SK-N-SH (cell line): ENCODE measurements around the gene LRRC8C. TPM values are rescaled to one million over a fixed set of nuclear protein-coding genes. Genes with fewer than 3 reads are reported as not detected.

Source experiments
- CTCF ChIA-PET: fragments of 300-600, 350-600 bp; formaldehyde crosslinking; extraction: SDS; loops from one replicate; lab custom pipeline; 2021; lab: Yijun Ruan, JAX
- POLR2A ChIA-PET: fragments of 350-600 bp; sonication (Branson Sonifier 250); formaldehyde crosslinking; extraction: SDS; loops from one replicate; lab custom pipeline; 2020; ENCODE audit warnings: antibody characterized with exemption, inconsistent platforms; lab: Yijun Ruan, JAX
- DNase-seq: peaks from one replicate; pipeline ENCODE4 v3.0.0; 2012
- H2AFZ ChIP-seq: fragments of 200-600 bp; sonication (generic); 2 replicates; pipeline ENCODE4 v1.8.1; 2016; ENCODE audit warnings: antibody characterized with exemption, mild to moderate bottlenecking, low read depth
- H3F3A ChIP-seq: fragments of 200-600 bp; sonication (generic); replicated peaks from 2 replicates; pipeline ENCODE3; 2016; ENCODE audit warnings: antibody characterized with exemption, mild to moderate bottlenecking; ENCODE audit not compliant: insufficient read depth
- H3K27ac ChIP-seq, 2 experiments: fragments of 200-500 bp in 1 of 2; fragments of 200-600 bp in 1 of 2; sonication (Bioruptor generic) in 1 of 2; sonication (generic), shearing (Covaris generic) in 1 of 2; 2 replicates each; pipeline versions ENCODE4 v1.5.1 to v1.6.1; 2014 to 2016; ENCODE audit warnings: low read depth in 2 of 2, inconsistent platforms in 1 of 2, low read length in 1 of 2, mild to moderate bottlenecking in 1 of 2, mixed read lengths in 1 of 2
- H3K27me3 ChIP-seq: fragments of 200-600 bp; sonication (generic), shearing (Covaris generic); 2 replicates; pipeline ENCODE4 v1.6.1; 2016; ENCODE audit warnings: mixed run types; ENCODE audit not compliant: insufficient read depth
- H3K36me3 ChIP-seq, 2 experiments: fragments of 200-500 bp in 1 of 2; fragments of 200-600 bp in 1 of 2; sonication (Bioruptor generic) in 1 of 2; sonication (generic) in 1 of 2; replicated peaks in 1 of 2; 2 replicates each; pipeline versions ENCODE3 to v1.5.1; 2014 to 2016; ENCODE audit warnings: low read length in 1 of 2, mild to moderate bottlenecking in 1 of 2; ENCODE audit not compliant: insufficient read depth in 2 of 2, control insufficient read depth in 1 of 2
- H3K4me1 ChIP-seq, 2 experiments: fragments of 200-500 bp in 1 of 2; fragments of 200-600 bp in 1 of 2; sonication (Bioruptor generic) in 1 of 2; sonication (generic), shearing (Covaris generic) in 1 of 2; 2 replicates each; pipeline versions ENCODE4 v1.5.1 to v1.6.1; 2014 to 2016; ENCODE audit warnings: low read depth in 1 of 2, low read length in 1 of 2, mixed run types in 1 of 2; ENCODE audit not compliant: insufficient read depth in 2 of 2, control insufficient read depth in 1 of 2
- H3K4me2 ChIP-seq: fragments of 200-600 bp; sonication (generic), shearing (Covaris generic); 2 replicates; pipeline ENCODE4 v1.6.1; 2017; ENCODE audit warnings: mixed run types
- H3K4me3 ChIP-seq, 2 experiments: fragments of 200-500 bp in 1 of 2; fragments of 200-600 bp in 1 of 2; sonication (Bioruptor generic) in 1 of 2; sonication (generic), shearing (Covaris generic) in 1 of 2; 2 replicates each; pipeline versions ENCODE4 v1.5.1 to v1.8.1; 2014 to 2016; ENCODE audit warnings: low read depth in 2 of 2, inconsistent platforms in 1 of 2, low read length in 1 of 2, mild to moderate bottlenecking in 1 of 2, mixed read lengths in 1 of 2, moderate library complexity in 1 of 2
- H3K79me2 ChIP-seq: fragments of 200-600 bp; sonication (generic); 2 replicates; pipeline ENCODE4 v1.8.1; 2017; ENCODE audit warnings: mild to moderate bottlenecking; ENCODE audit not compliant: insufficient read depth
- H3K9ac ChIP-seq: fragments of 200-600 bp; sonication (generic); 2 replicates; pipeline ENCODE4 v1.6.1; 2017; ENCODE audit warnings: mixed run types
- H3K9me2 ChIP-seq: fragments of 200-600 bp; sonication (generic); 2 replicates; pipeline ENCODE4 v1.6.1; 2017; ENCODE audit warnings: mixed run types
- H3K9me3 ChIP-seq: fragments of 200-600 bp; sonication (generic); 2 replicates; pipeline ENCODE4 v1.6.1; 2017; ENCODE audit warnings: mixed run types, mild to moderate bottlenecking, moderate library complexity
- H4K20me1 ChIP-seq: fragments of 200-600 bp; sonication (generic); 2 replicates; pipeline ENCODE4 v1.6.1; 2017; ENCODE audit warnings: mild to moderate bottlenecking, mixed run types; ENCODE audit not compliant: insufficient read depth
- CHD2 ChIP-seq: fragments of 150-350 bp; IDR thresholded peaks from 2 replicates; pipeline ENCODE4 v1.6.1; 2018; ENCODE audit warnings: low read length; ENCODE audit not compliant: partially characterized antibody
- EP300 ChIP-seq, 2 experiments: IDR thresholded peaks; 2 replicates each; pipeline versions ENCODE4 v1.4.0 to v1.6.1; 2012; ENCODE audit warnings: borderline replicate concordance in 1 of 2, low read depth in 1 of 2, low read length in 1 of 2
- FOSL2 ChIP-seq: IDR thresholded peaks from 2 replicates; pipeline ENCODE4 v1.4.0; 2012; ENCODE audit warnings: low read depth, mild to moderate bottlenecking, moderate library complexity, borderline replicate concordance
- FOXM1 ChIP-seq: IDR thresholded peaks from 2 replicates; pipeline ENCODE4 v1.4.0; 2012; ENCODE audit warnings: low read depth, mild to moderate bottlenecking
- GABPA ChIP-seq: IDR thresholded peaks from 2 replicates; pipeline ENCODE4 v1.4.0; 2012; ENCODE audit warnings: low read depth, mild to moderate bottlenecking
- JUND ChIP-seq: IDR thresholded peaks from 2 replicates; pipeline ENCODE4 v1.4.0; 2012
- MEF2A ChIP-seq: IDR thresholded peaks from 2 replicates; pipeline ENCODE4 v1.4.0; 2012; ENCODE audit warnings: low read depth, borderline replicate concordance
- MXI1 ChIP-seq: IDR thresholded peaks from 2 replicates; pipeline ENCODE4 v1.6.1; 2012; ENCODE audit warnings: mild to moderate bottlenecking, low read depth, low read length, improper control_type of control experiment
- NFIC ChIP-seq: IDR thresholded peaks from 2 replicates; pipeline ENCODE4 v1.4.0; 2012; ENCODE audit warnings: borderline replicate concordance
- NRF1 ChIP-seq: IDR thresholded peaks from 2 replicates; pipeline ENCODE4 v1.6.1; 2012; ENCODE audit warnings: low read depth, mild to moderate bottlenecking, low read length
- POLR2AphosphoS5 ChIP-seq: IDR thresholded peaks from 2 replicates; pipeline ENCODE4 v1.6.1; 2012; ENCODE audit warnings: low read depth, low read length
- RAD21 ChIP-seq: IDR thresholded peaks from 2 replicates; pipeline ENCODE4 v1.6.1; 2012; ENCODE audit warnings: mild to moderate bottlenecking, low read length
- RXRA ChIP-seq: IDR thresholded peaks from 2 replicates; pipeline ENCODE4 v1.4.0; 2012; ENCODE audit warnings: low read depth, mild to moderate bottlenecking, borderline replicate concordance
- TAF1 ChIP-seq: IDR thresholded peaks from 2 replicates; pipeline ENCODE4 v1.6.1; 2012; ENCODE audit warnings: low read depth, mild to moderate bottlenecking, low read length, moderate library complexity, borderline replicate concordance
- TEAD4 ChIP-seq: IDR thresholded peaks from 2 replicates; pipeline ENCODE4 v1.4.0; 2012; ENCODE audit warnings: mild to moderate bottlenecking, borderline replicate concordance; ENCODE audit not compliant: insufficient read depth
- WGBS: methylation state at CpG from one replicate; pipeline ENCODE4 v1.1.6; 2017; ENCODE audit warnings: low lambda C conversion rate; 5-methylcytosine and 5-hydroxymethylcytosine counted together
- polyA plus RNA-seq, 3 experiments: library from polyadenylated mRNA; depleted of rRNA; stranded (reverse); fragments of >200 nt; gene quantifications; 2 replicates each; pipeline ENCODE4 v1.2.3, GENCODE V29; 2012
- TF ChIP-seq, protein P1 (sequence below): IDR thresholded peaks from 2 replicates; pipeline ENCODE4 v1.4.0; 2012; ENCODE audit warnings: low read depth, borderline replicate concordance
- TF ChIP-seq, protein P2 (sequence below): fragments of 150-350 bp; IDR thresholded peaks from 2 replicates; pipeline ENCODE4 v1.6.1; 2016; ENCODE audit warnings: mild to moderate bottlenecking, low read depth, low read length
- TF ChIP-seq, protein P3 (sequence below): IDR thresholded peaks from 2 replicates; pipeline ENCODE4 v1.4.0; 2012; ENCODE audit warnings: low read depth, borderline replicate concordance
- TF ChIP-seq, protein P4 (sequence below): fragments of 150-350 bp; IDR thresholded peaks from 2 replicates; pipeline ENCODE4 v1.6.1; 2017; ENCODE audit warnings: antibody characterized with exemption, low read length, low read depth, borderline replicate concordance
- TF ChIP-seq, protein P5 (sequence below): fragments of 200-600 bp; sonication (generic); IDR thresholded peaks from 2 replicates; pipeline ENCODE4 v1.6.1; 2017; ENCODE audit warnings: antibody characterized with exemption, mild to moderate bottlenecking, moderate library complexity

LRRC8C gene
- polyA plus RNA-seq, 1 of the 3 experiments (the other 2 are of a cell fraction) = 4.2 TPM

DNA sequence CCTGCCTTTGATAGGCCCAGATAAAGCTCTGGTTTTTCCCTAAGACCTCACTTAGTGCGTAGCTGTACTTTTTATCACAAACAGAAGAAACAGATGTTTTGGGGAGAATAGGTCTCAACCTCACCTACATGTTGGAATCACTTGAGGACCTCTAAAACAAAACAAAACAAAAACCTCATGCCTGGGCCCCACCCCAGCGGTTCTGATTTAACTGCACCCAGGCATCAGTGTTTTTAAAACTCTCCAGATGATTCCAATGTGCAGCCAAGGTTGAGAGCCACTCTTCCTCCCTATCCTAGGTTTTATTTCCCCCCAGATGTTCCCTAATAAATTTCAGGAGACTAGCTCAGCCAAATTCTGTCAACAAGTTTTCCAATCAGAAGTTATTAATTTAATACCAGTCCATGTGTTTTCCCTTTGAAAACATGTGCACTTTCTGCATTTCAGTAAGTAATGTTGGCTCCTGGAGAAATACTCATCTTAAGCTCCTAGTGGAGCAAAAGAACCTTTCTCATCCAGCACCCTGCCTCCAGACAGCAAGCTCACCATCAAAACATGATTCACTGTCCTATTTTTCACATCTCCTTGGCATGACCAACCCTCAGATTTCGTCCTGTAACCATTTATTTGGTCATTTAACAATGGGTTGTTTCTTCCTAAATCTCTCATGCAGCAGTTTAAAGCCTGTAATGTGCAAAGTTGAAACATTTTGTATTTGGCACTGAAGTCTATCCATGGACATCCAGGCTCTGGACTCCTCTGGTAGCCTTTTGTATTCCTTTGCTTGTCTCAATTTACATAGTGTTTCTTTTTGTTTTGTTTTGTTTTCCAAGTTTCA is 27.5 kb downstream of the LRRC8C start (continued):
- TF ChIP-seq, protein P1, sequence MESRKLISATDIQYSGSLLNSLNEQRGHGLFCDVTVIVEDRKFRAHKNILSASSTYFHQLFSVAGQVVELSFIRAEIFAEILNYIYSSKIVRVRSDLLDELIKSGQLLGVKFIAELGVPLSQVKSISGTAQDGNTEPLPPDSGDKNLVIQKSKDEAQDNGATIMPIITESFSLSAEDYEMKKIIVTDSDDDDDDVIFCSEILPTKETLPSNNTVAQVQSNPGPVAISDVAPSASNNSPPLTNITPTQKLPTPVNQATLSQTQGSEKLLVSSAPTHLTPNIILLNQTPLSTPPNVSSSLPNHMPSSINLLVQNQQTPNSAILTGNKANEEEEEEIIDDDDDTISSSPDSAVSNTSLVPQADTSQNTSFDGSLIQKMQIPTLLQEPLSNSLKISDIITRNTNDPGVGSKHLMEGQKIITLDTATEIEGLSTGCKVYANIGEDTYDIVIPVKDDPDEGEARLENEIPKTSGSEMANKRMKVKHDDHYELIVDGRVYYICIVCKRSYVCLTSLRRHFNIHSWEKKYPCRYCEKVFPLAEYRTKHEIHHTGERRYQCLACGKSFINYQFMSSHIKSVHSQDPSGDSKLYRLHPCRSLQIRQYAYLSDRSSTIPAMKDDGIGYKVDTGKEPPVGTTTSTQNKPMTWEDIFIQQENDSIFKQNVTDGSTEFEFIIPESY = no peak

DNA sequence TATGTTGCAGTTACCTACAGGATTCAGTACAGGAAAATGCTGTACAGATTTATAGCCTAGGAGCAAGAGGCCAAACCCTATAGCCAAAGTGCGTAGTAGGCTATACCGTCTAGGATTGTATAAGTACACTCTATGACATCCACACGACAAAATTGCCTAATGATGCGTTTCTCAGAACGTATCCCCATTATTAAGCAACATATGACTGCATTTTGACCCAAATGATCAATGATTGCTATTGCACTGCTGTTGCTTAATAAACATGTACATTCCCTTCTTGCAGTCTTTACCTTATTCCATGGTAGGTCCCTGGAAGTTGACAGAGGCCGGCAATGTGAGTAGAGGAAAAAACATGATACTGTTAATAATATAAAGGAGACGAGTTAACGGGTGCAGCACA is 33.0 kb downstream of the LRRC8C start:
- no peak overlapping the region for H3K9ac ChIP-seq
- H3K79me2 ChIP-seq = peaks cover 63% of the 10 kb centered on the region
- no peaks in the 10 kb centered on the region for H3K36me3 ChIP-seq
- no peaks in the 10 kb centered on the region for H3K9me3 ChIP-seq
- no peak for TF ChIP-seq JUND
- TF ChIP-seq CHD2 = no peak
- TF ChIP-seq RAD21 = no peak
- TF ChIP-seq MXI1 = no peak
- TF ChIP-seq NRF1 = no peak
- no peak for TF ChIP-seq MEF2A
- no peak for TF ChIP-seq GABPA
- no peak for TF ChIP-seq FOXM1
- TF ChIP-seq TEAD4 = no peak
- TF ChIP-seq, protein P2, sequence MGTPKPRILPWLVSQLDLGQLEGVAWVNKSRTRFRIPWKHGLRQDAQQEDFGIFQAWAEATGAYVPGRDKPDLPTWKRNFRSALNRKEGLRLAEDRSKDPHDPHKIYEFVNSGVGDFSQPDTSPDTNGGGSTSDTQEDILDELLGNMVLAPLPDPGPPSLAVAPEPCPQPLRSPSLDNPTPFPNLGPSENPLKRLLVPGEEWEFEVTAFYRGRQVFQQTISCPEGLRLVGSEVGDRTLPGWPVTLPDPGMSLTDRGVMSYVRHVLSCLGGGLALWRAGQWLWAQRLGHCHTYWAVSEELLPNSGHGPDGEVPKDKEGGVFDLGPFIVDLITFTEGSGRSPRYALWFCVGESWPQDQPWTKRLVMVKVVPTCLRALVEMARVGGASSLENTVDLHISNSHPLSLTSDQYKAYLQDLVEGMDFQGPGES = no peak
- no peak for TF ChIP-seq RXRA
- TF ChIP-seq, protein P3, sequence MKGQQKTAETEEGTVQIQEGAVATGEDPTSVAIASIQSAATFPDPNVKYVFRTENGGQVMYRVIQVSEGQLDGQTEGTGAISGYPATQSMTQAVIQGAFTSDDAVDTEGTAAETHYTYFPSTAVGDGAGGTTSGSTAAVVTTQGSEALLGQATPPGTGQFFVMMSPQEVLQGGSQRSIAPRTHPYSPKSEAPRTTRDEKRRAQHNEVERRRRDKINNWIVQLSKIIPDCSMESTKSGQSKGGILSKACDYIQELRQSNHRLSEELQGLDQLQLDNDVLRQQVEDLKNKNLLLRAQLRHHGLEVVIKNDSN = no peak
- TF ChIP-seq POLR2AphosphoS5 = no peak
- TF ChIP-seq, protein P4, sequence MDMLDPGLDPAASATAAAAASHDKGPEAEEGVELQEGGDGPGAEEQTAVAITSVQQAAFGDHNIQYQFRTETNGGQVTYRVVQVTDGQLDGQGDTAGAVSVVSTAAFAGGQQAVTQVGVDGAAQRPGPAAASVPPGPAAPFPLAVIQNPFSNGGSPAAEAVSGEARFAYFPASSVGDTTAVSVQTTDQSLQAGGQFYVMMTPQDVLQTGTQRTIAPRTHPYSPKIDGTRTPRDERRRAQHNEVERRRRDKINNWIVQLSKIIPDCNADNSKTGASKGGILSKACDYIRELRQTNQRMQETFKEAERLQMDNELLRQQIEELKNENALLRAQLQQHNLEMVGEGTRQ = no peak
- no peak for TF ChIP-seq EP300 (IDR thresholded peaks at IDR 0.05; ENCODE audit: borderline replicate concordance in 1 of 2, low read depth in 1 of 2, low read length in 1 of 2)
- TF ChIP-seq NFIC = no peak
- no peak for TF ChIP-seq FOSL2
- TF ChIP-seq, protein P5, sequence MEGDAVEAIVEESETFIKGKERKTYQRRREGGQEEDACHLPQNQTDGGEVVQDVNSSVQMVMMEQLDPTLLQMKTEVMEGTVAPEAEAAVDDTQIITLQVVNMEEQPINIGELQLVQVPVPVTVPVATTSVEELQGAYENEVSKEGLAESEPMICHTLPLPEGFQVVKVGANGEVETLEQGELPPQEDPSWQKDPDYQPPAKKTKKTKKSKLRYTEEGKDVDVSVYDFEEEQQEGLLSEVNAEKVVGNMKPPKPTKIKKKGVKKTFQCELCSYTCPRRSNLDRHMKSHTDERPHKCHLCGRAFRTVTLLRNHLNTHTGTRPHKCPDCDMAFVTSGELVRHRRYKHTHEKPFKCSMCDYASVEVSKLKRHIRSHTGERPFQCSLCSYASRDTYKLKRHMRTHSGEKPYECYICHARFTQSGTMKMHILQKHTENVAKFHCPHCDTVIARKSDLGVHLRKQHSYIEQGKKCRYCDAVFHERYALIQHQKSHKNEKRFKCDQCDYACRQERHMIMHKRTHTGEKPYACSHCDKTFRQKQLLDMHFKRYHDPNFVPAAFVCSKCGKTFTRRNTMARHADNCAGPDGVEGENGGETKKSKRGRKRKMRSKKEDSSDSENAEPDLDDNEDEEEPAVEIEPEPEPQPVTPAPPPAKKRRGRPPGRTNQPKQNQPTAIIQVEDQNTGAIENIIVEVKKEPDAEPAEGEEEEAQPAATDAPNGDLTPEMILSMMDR = no peak
- TF ChIP-seq TAF1 = no peak
- TF ChIP-seq, all 33 proteins: peak for 0
- no peaks in the 10 kb centered on the region for H3F3A ChIP-seq
- 94% methylated on average over 8 of the region's 8 CpGs for WGBS
- H3K9me2 ChIP-seq = no peaks in the 10 kb centered on the region
- POLR2A ChIA-PET = no interaction called here
- no peaks in the 10 kb centered on the region for H3K27me3 ChIP-seq
- H3K4me3 ChIP-seq = no peak overlapping the region
- DNase-seq = no peak
- no peak overlapping the region for H3K4me2 ChIP-seq
- H2AFZ ChIP-seq = no peak overlapping the region
- CTCF ChIA-PET = no interaction called here
- H3K27ac ChIP-seq = no peak overlapping the region
- no peaks in the 10 kb centered on the region for H4K20me1 ChIP-seq
- peaks cover 6 to 8% of the 10 kb centered on the region in 2 experiments; a peak in 2 of 4 replicates for H3K4me1 ChIP-seq
